Bronchial epithelial cell (primary cell): Measurements from ENCODE around the gene ZNF25. TPM values are rescaled to one million over a fixed set of nuclear protein-coding genes. Genes with fewer than 3 reads are reported as not detected.
A peak's percentile ranks its signal among the peaks of the same experiment; 100 is the strongest.

Experiments used
- DNase-seq: peaks from one replicate; pipeline ENCODE4 v3.0.0-alpha.2; 2010; ENCODE audit warnings: low read depth
- FAIRE-seq: peaks from 2 replicates; lab custom pipeline; 2011; peaks lifted over from hg19 to GRCh38; lab: Jason Lieb, UNC
- H3K27me3 ChIP-seq: 2 replicates; pipeline ENCODE4 v1.5.1; 2011; ENCODE audit warnings: low read length; ENCODE audit not compliant: control insufficient read depth, insufficient read depth
- H3K36me3 ChIP-seq: 2 replicates; pipeline ENCODE4 v1.5.1; 2011; ENCODE audit warnings: low read length; ENCODE audit not compliant: control insufficient read depth, insufficient read depth
- H3K4me3 ChIP-seq: 2 replicates; pipeline ENCODE4 v1.5.1; 2011; ENCODE audit warnings: mild to moderate bottlenecking, low read depth, low read length, control low read depth
- total RNA-seq: library from RNA; depleted of rRNA; stranded (reverse); fragments of >200 nt; gene quantifications from 2 replicates; pipeline ENCODE4 v1.2.1, GENCODE V29; 2014
- TF ChIP-seq, protein P1 (sequence below): IDR thresholded peaks from 2 replicates; pipeline ENCODE4 v1.5.1; 2011; ENCODE audit warnings: mild to moderate bottlenecking, moderate library complexity, low read length, control low read depth, inconsistent platforms; ENCODE audit not compliant: insufficient read depth, severe bottlenecking

Gene ZNF25
- total RNA-seq, 1 donor from 2014 or later = 5.8 TPM

DNA sequence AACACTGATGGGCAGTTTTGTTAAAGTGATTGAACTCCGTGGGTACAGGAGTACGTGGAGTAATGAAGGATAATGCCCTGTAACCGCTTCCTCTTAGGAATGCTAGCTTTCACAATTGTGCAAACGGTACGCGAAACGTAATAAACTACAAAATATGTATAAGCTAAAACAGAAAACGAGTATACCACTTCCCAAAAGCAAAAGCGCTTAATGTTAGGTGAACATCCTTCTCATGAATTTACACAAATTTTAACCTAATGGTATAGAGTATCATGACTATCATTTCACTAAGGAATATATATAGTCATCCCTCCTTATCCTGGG, 395 bp upstream of the ZNF25 start:
- FAIRE-seq = no peak
- no peak for DNase-seq
- H3K4me3 ChIP-seq = peak overlapping the region; percentile 94
- no peaks in the 10 kb centered on the region for H3K27me3 ChIP-seq
- TF ChIP-seq, protein P1, sequence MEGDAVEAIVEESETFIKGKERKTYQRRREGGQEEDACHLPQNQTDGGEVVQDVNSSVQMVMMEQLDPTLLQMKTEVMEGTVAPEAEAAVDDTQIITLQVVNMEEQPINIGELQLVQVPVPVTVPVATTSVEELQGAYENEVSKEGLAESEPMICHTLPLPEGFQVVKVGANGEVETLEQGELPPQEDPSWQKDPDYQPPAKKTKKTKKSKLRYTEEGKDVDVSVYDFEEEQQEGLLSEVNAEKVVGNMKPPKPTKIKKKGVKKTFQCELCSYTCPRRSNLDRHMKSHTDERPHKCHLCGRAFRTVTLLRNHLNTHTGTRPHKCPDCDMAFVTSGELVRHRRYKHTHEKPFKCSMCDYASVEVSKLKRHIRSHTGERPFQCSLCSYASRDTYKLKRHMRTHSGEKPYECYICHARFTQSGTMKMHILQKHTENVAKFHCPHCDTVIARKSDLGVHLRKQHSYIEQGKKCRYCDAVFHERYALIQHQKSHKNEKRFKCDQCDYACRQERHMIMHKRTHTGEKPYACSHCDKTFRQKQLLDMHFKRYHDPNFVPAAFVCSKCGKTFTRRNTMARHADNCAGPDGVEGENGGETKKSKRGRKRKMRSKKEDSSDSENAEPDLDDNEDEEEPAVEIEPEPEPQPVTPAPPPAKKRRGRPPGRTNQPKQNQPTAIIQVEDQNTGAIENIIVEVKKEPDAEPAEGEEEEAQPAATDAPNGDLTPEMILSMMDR = no peak
- no peaks in the 10 kb centered on the region for H3K36me3 ChIP-seq

DNA sequence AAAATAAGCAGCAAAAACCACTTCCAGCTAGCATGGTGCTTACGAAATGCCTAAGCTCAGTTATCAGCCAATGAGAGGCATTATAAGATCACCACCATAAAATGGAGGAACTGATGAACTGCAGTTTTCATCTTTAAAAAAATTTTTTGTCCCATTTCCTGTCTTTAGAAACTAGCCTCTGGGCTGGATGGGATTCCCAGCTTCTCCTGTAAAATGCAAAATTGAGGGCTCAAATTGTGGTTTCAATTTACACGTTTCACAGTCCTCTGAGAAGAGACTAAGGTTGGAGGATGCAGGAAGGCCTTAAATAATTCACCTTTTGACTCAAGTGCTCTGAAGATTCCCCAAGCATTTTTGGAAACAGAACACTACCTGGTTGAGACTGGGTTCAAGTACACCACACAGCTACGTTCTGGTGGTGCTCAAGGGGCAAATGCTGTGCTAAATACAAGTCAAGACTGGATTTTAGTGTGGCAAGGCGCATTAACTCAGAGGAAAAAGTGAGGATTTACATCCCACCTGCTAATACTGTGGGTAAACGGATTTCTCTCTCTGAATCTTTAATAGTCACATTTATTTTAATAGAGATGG, 951 bp downstream of the ZNF25 start:
- DNase-seq (peak; percentile 12), FAIRE-seq (no peak)
- peak overlapping the region; percentile 94 for H3K4me3 ChIP-seq
- H3K36me3 ChIP-seq = peaks cover 1% of the 10 kb centered on the region
- TF ChIP-seq, protein P1 = no peak
- H3K27me3 ChIP-seq = no peaks in the 10 kb centered on the region

DNA sequence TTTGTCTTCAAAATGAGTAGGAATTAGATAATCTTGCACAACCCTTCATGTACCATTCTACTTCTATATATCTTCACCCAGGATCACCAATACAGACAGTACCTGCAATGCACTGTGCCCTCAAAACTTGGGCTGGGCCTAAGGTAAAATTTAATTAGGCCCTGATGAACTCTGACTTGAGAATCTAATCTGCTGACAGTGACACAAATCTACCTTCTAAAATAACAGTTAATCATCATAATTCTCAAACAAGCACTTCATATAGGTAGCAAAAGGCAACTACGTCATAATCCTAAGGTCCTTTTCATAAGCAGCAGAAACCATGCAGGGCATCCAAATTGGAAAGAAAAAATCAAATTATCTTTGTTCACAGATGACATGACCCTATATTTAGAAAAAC, 4.1 kb downstream of the ZNF25 start:
- H3K27me3 ChIP-seq = no peaks in the 10 kb centered on the region
- TF ChIP-seq, protein P1 = no peak
- no peak overlapping the region for H3K4me3 ChIP-seq
- DNase-seq (no peak), FAIRE-seq (no peak)
- peaks cover 1% of the 10 kb centered on the region for H3K36me3 ChIP-seq

DNA sequence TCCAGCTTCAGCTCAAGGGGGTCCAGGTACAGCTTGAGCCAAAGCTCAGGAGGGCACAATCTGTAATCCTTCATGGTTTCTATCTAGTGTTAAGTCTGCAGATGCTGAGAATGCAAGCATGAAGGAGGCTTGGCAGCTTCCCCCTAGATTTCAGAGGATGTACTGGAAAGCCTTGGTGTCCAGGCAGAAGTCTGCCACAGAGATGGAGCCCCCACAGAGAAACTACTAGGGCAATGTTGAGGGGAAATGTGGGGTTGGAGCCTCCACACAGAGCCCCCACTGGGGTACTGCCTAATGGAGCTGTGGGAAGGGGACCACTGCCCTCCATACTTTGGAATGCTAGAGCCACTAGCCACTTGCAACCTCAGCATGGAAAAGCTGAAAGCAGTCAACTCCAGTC, 11.4 kb downstream of the ZNF25 start:
- Histone ChIP-seq H3K27me3 (no peaks in the 10 kb centered on the region), H3K4me3 (no peak overlapping the region), H3K36me3 (no peaks in the 10 kb centered on the region)
- TF ChIP-seq, protein P1 = no peak
- FAIRE-seq = no peak
- no peak for DNase-seq

DNA sequence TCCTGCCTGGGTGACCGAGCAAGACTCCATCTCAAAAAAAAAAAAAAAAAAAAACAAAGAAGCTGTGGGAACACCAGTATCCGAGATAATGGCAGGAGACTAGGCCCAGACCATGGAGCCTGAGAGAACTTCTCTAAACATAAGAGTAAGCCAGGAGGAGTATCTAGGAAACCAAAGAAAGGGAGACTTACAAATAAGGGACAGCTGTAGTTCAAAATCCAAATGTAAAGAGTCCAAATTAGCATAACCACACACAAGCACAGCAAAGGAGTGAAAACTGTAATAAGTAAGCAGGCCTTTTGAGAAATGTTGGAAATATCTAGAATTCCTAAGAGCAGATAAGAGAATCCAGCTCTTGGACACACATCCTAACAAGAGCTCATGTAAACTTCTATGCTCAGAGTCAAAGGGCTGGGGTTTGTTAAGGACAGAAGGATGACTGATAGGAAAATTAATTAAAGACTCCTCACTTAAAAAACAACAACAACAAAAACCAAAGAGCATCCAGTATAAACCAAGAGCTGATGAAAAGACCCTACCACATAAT, 15.8 kb downstream of the ZNF25 start:
- TF ChIP-seq, protein P1 = no peak
- no peak overlapping the region for H3K4me3 ChIP-seq
- H3K36me3 ChIP-seq = no peaks in the 10 kb centered on the region
- no peaks in the 10 kb centered on the region for H3K27me3 ChIP-seq
- FAIRE-seq (no peak), DNase-seq (no peak)

DNA sequence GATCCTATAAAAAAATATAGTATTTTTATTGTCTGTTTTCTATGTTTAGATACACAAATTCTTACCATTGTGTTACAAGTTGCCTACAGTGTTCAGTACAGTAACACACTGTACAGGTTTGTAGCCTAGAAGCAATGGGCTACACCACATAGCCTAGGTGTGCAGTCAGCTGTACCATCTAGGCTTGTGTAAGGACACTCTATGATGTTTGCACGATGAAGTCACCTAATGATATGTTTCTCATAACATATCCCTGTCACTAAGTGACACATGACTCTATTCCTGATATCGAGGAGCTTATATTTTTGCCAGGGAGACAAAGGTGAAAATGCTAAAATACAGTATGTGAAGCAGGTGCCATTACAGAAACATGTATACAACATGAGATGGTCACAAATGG, 18.6 kb downstream of the ZNF25 start:
- Histone ChIP-seq H3K4me3 (no peak overlapping the region), H3K27me3 (no peaks in the 10 kb centered on the region), H3K36me3 (no peaks in the 10 kb centered on the region)
- FAIRE-seq (no peak), DNase-seq (no peak)
- TF ChIP-seq, protein P1 = no peak
